GM23338 (cell line): ENCODE measurements around the gene CRYZ. TPM values are rescaled to one million over a fixed set of nuclear protein-coding genes. Genes with fewer than 3 reads are reported as not detected.
A peak's percentile ranks its signal among the peaks of the same experiment; 100 is the strongest.

Experiments
- ATAC-seq: fragments of 200-7000 bp; cut with Tn5 transposase; 3 replicates; pipeline ENCODE4 v1.9.1; 2020
- DNase-seq: peaks from one replicate; pipeline ENCODE4 v3.0.0-alpha.2; 2015; ENCODE audit warnings: low spot score
- H2AFZ ChIP-seq: fragments of 200-600 bp; sonication (generic); 2 replicates; pipeline ENCODE4 v1.8.0; 2016; ENCODE audit warnings: antibody characterized with exemption, mild to moderate bottlenecking, moderate library complexity
- H3F3A ChIP-seq: fragments of 200-600 bp; sonication (generic); replicated peaks from 2 replicates; pipeline ENCODE4 v1.8.0; 2017; ENCODE audit warnings: antibody characterized with exemption, mixed run types, low read depth
- H3K27ac ChIP-seq: fragments of 200-600 bp; sonication (generic); 2 replicates; pipeline ENCODE4 v1.6.1; 2016; ENCODE audit warnings: low read depth
- H3K27me3 ChIP-seq: fragments of 200-600 bp; sonication (generic); 2 replicates; pipeline ENCODE4 v1.8.0; 2016; ENCODE audit warnings: mild to moderate bottlenecking, mixed run types, moderate library complexity; ENCODE audit not compliant: insufficient read depth
- H3K36me3 ChIP-seq: fragments of 200-600 bp; sonication (generic); 2 replicates; pipeline ENCODE4 v1.8.0; 2016; ENCODE audit warnings: mild to moderate bottlenecking; ENCODE audit not compliant: insufficient read depth
- H3K4me1 ChIP-seq: fragments of 200-600 bp; sonication (generic); 2 replicates; pipeline ENCODE4 v1.8.0; 2016; ENCODE audit warnings: mild to moderate bottlenecking, moderate library complexity; ENCODE audit not compliant: insufficient read depth
- H3K4me2 ChIP-seq: fragments of 200-600 bp; sonication (generic); 2 replicates; pipeline ENCODE4 v1.7.1; 2017; ENCODE audit warnings: mixed run types
- H3K4me3 ChIP-seq: fragments of 200-600 bp; sonication (generic); 2 replicates; pipeline ENCODE4 v1.6.1; 2016; ENCODE audit warnings: mixed run types
- H3K79me2 ChIP-seq: fragments of 200-600 bp; sonication (generic); replicated peaks from 2 replicates; pipeline ENCODE4 v1.8.0; 2017; ENCODE audit warnings: mild to moderate bottlenecking; ENCODE audit not compliant: insufficient read depth
- H3K9me2 ChIP-seq: fragments of 200-600 bp; sonication (generic); 2 replicates; pipeline ENCODE4 v1.8.0; 2017; ENCODE audit not compliant: insufficient read depth
- H4K20me1 ChIP-seq: fragments of 200-600 bp; sonication (generic); replicated peaks from 2 replicates; pipeline ENCODE4 v1.8.0; 2017; ENCODE audit warnings: mild to moderate bottlenecking; ENCODE audit not compliant: insufficient read depth
- H3K27ac Mint-ChIP-seq: 2 replicates; pipeline ENCODE4 v1.8.0; 2020; ENCODE audit warnings: inconsistent platforms, mild to moderate bottlenecking, moderate library complexity, mixed read lengths
- H3K27me3 Mint-ChIP-seq: 3 replicates; pipeline ENCODE4 v1.8.0; 2022; ENCODE audit warnings: low read depth, mild to moderate bottlenecking, moderate library complexity, mixed read lengths, inconsistent platforms; ENCODE audit not compliant: insufficient read depth, poor library complexity
- H3K36me3 Mint-ChIP-seq: 3 replicates; pipeline ENCODE4 v1.8.0; 2021; ENCODE audit warnings: low read depth, mild to moderate bottlenecking, inconsistent platforms, moderate library complexity, mixed read lengths
- H3K4me1 Mint-ChIP-seq: 3 replicates; pipeline ENCODE4 v1.8.0; 2020; ENCODE audit warnings: mild to moderate bottlenecking, inconsistent platforms, mixed read lengths
- H3K4me3 Mint-ChIP-seq: 3 replicates; pipeline ENCODE4 v1.8.0; 2021; ENCODE audit warnings: moderate library complexity, mild to moderate bottlenecking, inconsistent platforms, mixed read lengths
- H3K9me3 Mint-ChIP-seq: 3 replicates; pipeline ENCODE4 v1.8.0; 2020; ENCODE audit warnings: moderate library complexity, mild to moderate bottlenecking, inconsistent platforms, mixed read lengths
- EZH2phosphoT487 ChIP-seq: fragments of 200-600 bp; sonication (generic); IDR thresholded peaks from one replicate; pipeline ENCODE4 v1.8.1; 2018; ENCODE audit warnings: antibody characterized with exemption; ENCODE audit not compliant: unreplicated experiment
- NANOG ChIP-seq: IDR thresholded peaks from 2 replicates; pipeline ENCODE4 v1.6.1; 2016; ENCODE audit warnings: antibody characterized with exemption, borderline replicate concordance
- POLR2AphosphoS5 ChIP-seq: IDR thresholded peaks from 2 replicates; pipeline ENCODE4 v1.6.1; 2016; ENCODE audit warnings: antibody characterized with exemption, low read depth
- ZNF114 ChIP-seq: fragments of 250-450 bp; sonication (Bioruptor Pico); IDR thresholded peaks from 2 replicates; pipeline ENCODE4 v1.5.0; 2020; ENCODE audit warnings: mild to moderate bottlenecking, moderate library complexity
- polyA plus RNA-seq: library from polyadenylated mRNA; unstranded; fragments of >200 nt; fragmentation: Nextera tagmentation; extraction: Ambion mirVana; gene quantifications from 2 replicates; pipeline ENCODE4 v1.2.1, GENCODE V29; 2016
- total RNA-seq: library from RNA; depleted of rRNA; stranded (reverse); fragments of >200 nt; shearing (Covaris generic); gene quantifications from 2 replicates; pipeline ENCODE4 v1.2.3, GENCODE V29; 2014
- TF ChIP-seq, protein P1 (sequence below): IDR thresholded peaks from 2 replicates; pipeline ENCODE4 v1.6.1; 2016; ENCODE audit warnings: antibody characterized with exemption
- TF ChIP-seq, protein P2 (sequence below): fragments of 250-450 bp; sonication (Bioruptor Pico); IDR thresholded peaks from 2 replicates; pipeline ENCODE4 v1.5.0; 2020; ENCODE audit warnings: mild to moderate bottlenecking, moderate library complexity

CRYZ gene
- total and polyA plus RNA-seq, 2 experiments from 2014 or later, result 45.7 to 57.8 TPM

DNA sequence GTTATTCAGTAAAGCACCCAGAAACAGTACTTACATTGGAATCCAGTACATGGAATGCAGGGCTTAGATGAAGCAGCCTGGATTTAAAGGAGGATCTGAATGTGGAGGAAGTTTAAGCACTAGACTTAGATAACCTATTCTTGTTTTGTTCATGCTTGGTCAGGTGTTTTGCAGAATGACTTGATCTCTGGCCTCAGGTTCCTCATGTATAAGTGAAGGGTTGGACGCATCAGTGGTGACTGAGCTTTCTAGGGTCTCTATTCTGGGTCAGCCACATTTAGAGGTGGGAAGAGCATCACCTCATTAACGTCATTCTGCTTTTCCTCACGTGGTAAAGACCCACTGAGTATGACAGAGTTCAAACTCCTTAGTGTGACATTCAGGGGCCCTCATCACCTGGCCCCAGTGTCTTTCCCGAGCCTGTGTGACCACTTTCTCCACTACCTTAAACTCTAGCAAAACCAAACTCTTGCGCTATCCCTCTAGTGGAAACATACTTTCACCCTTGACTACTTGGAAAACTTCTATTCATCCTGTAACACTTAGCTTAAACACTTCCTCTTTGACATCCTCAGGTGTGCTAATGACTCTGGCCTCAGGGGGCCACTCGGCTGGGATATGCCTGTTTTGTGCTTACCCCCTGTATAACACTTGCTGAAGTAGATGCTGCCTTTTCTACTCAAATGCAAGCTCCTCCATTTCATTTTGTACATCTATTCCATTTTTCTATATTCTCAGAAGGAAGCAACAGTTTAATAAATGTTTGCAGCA lies 58.4 kb downstream of the CRYZ start:
- Mint-ChIP-seq H3K27me3 (peaks cover 15% of the 10 kb centered on the region), H3K36me3 (peaks cover 7% of the 10 kb centered on the region), H3K27ac (no peak overlapping the region), H3K4me1 (peaks cover 17% of the 10 kb centered on the region), H3K9me3 (peaks cover 12% of the 10 kb centered on the region), H3K4me3 (peak overlapping the region; percentile 75)
- H2AFZ ChIP-seq, result no peak overlapping the region
- no peaks in the 10 kb centered on the region for H3K36me3 ChIP-seq
- H3K9me2 ChIP-seq, result no peaks in the 10 kb centered on the region
- H3K4me3 ChIP-seq, result peak overlapping the region; percentile 71
- H3K4me1 ChIP-seq, result peaks cover 20% of the 10 kb centered on the region
- peak overlapping the region; percentile 90 for H3K4me2 ChIP-seq
- H3K27ac ChIP-seq, result no peak overlapping the region
- TF ChIP-seq EZH2phosphoT487 (no peak), POLR2AphosphoS5 (no peak), ZNF114 (CRISPR knock-in tag) (no peak), NANOG (peak; percentile 65; the same call in 1 of the 2 replicates)
- TF ChIP-seq, protein P1, sequence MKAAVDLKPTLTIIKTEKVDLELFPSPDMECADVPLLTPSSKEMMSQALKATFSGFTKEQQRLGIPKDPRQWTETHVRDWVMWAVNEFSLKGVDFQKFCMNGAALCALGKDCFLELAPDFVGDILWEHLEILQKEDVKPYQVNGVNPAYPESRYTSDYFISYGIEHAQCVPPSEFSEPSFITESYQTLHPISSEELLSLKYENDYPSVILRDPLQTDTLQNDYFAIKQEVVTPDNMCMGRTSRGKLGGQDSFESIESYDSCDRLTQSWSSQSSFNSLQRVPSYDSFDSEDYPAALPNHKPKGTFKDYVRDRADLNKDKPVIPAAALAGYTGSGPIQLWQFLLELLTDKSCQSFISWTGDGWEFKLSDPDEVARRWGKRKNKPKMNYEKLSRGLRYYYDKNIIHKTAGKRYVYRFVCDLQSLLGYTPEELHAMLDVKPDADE, result no peak
- TF ChIP-seq, protein P2, sequence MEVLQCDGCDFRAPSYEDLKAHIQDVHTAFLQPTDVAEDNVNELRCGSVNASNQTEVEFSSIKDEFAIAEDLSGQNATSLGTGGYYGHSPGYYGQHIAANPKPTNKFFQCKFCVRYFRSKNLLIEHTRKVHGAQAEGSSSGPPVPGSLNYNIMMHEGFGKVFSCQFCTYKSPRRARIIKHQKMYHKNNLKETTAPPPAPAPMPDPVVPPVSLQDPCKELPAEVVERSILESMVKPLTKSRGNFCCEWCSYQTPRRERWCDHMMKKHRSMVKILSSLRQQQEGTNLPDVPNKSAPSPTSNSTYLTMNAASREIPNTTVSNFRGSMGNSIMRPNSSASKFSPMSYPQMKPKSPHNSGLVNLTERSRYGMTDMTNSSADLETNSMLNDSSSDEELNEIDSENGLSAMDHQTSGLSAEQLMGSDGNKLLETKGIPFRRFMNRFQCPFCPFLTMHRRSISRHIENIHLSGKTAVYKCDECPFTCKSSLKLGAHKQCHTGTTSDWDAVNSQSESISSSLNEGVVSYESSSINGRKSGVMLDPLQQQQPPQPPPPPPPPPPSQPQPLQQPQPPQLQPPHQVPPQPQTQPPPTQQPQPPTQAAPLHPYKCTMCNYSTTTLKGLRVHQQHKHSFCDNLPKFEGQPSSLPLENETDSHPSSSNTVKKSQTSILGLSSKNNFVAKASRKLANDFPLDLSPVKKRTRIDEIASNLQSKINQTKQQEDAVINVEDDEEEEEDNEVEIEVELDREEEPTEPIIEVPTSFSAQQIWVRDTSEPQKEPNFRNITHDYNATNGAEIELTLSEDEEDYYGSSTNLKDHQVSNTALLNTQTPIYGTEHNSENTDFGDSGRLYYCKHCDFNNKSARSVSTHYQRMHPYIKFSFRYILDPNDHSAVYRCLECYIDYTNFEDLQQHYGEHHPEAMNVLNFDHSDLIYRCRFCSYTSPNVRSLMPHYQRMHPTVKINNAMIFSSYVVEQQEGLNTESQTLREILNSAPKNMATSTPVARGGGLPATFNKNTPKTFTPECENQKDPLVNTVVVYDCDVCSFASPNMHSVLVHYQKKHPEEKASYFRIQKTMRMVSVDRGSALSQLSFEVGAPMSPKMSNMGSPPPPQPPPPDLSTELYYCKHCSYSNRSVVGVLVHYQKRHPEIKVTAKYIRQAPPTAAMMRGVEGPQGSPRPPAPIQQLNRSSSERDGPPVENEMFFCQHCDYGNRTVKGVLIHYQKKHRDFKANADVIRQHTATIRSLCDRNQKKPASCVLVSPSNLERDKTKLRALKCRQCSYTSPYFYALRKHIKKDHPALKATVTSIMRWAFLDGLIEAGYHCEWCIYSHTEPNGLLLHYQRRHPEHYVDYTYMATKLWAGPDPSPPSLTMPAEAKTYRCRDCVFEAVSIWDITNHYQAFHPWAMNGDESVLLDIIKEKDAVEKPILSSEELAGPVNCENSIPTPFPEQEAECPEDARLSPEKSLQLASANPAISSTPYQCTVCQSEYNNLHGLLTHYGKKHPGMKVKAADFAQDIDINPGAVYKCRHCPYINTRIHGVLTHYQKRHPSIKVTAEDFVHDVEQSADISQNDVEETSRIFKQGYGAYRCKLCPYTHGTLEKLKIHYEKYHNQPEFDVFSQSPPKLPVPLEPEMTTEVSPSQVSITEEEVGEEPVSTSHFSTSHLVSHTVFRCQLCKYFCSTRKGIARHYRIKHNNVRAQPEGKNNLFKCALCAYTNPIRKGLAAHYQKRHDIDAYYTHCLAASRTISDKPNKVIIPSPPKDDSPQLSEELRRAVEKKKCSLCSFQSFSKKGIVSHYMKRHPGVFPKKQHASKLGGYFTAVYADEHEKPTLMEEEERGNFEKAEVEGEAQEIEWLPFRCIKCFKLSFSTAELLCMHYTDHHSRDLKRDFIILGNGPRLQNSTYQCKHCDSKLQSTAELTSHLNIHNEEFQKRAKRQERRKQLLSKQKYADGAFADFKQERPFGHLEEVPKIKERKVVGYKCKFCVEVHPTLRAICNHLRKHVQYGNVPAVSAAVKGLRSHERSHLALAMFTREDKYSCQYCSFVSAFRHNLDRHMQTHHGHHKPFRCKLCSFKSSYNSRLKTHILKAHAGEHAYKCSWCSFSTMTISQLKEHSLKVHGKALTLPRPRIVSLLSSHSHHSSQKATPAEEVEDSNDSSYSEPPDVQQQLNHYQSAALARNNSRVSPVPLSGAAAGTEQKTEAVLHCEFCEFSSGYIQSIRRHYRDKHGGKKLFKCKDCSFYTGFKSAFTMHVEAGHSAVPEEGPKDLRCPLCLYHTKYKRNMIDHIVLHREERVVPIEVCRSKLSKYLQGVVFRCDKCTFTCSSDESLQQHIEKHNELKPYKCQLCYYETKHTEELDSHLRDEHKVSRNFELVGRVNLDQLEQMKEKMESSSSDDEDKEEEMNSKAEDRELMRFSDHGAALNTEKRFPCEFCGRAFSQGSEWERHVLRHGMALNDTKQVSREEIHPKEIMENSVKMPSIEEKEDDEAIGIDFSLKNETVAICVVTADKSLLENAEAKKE (CRISPR knock-in tag), result no peak
- no peaks in the 10 kb centered on the region for H3F3A ChIP-seq
- H4K20me1 ChIP-seq, result no peaks in the 10 kb centered on the region
- peak; percentile 86 for ATAC-seq
- DNase-seq, result peak; percentile 71
- H3K79me2 ChIP-seq, result no peaks in the 10 kb centered on the region
- H3K27me3 ChIP-seq, result peaks cover 41% of the 10 kb centered on the region
